ENCODE results near the gene TNPO1. TPM values are rescaled to one million over a fixed set of nuclear protein-coding genes. Genes with fewer than 3 reads are reported as not detected.
A peak's percentile ranks its signal among the peaks of the same experiment; 100 is the strongest.

Gene TNPO1
- total and polyA plus RNA-seq, 11 donors, result 6.4 to 92.2 (median 67.2) TPM

DNA sequence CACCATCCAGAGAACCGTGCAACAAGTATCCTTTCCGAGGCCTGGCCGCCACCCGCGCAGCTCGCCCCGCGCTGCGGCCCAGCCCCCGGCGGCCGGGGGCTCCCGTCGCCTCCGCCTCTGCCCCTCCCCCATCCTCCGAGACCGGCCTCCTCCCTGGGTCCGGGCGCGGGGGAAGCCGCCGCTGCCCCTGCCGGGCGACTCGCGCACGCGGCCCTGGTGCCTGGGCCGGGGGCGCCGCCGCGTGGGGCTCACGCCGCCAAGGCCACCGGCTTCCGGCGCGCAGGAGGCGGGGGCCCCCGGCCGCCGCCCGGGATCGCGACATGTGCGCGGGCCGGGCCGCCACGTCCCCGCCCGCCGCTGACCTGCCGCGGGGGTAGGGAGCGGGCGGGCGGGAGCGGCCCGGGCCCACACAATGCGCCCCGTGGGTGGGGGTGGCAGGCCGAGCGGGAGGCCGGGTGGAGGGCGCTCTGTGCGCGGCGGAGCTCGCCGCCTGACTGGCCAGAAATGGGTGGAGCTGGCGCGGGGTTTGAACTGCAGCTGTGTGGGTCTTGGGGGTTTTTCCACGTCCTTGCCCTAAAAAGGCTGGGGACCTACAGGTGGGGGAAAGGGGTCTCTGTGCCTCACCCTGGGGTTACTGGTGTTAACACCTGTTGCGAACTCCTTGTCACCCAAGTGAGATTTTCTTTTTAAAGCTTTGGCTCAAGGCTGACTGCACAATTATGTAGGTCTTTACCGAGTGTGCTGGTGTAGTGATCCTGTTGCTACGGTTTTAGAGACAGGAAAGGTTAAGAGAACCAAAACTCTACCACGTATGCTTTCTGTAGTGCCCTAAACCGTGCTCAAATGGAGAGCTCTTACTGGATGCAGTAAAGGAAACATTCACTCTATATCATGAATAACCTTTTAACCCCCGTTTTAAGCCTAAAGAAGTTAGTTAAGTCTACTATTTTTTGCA, 32.3 kb downstream of the TNPO1 start:
- intact Hi-C loops (cut with DNase I), result loop anchor here in 5 of 10 donors (1.0 to 10.0 kb wide), 4 partner anchors 32 to 236 kb away; partner anchors contain the start of gene TNPO1 (in 3 of the 5)
- no peak for TF ChIP-seq CTCF (IDR thresholded peaks at IDR 0.05)
- TF ChIP-seq POLR2A (IDR thresholded peaks at IDR 0.05), result no peak
- DNase-seq, result peak; percentile 62 to 82 (median 68)
- Histone ChIP-seq H3K4me1 (peaks cover 0 to 87% (median 46%) of the 10 kb centered on the region in 12 donors), H3K9me3 (no peaks in the 10 kb centered on the region), H3K27ac (peak overlapping the region; percentile 83 to 93 (median 92)), H3K4me3 (peak overlapping the region; percentile 66 to 91 (median 79)), H3K27me3 (no peaks in the 10 kb centered on the region), H3K36me3 (peaks cover 0 to 26% (median 12%) of the 10 kb centered on the region in 9 donors)
- 0 to 1% (median 1%) methylated on average over 21 to 81 of the region's 81 CpGs for WGBS, 4 donors
- ATAC-seq, result peak; percentile 44 to 79 (median 72)

- Histone ChIP-seq H3K9me3 (no peaks in the 10 kb centered on the region), H3K4me3 (peak overlapping the region; percentile 27 to 91 (median 78)), H3K27me3 (no peaks in the 10 kb centered on the region), H3K27ac (peak overlapping the region in 2 of 12 donors; percentile 54 to 93), H3K4me1 (peaks cover 0 to 88% (median 43%) of the 10 kb centered on the region in 12 donors), H3K36me3 (peaks cover 0 to 34% (median 19%) of the 10 kb centered on the region in 9 donors)
- TF ChIP-seq CTCF (IDR thresholded peaks at IDR 0.05) (no peak), POLR2A (IDR thresholded peaks at IDR 0.05) (no peak)
- WGBS, 4 donors, result 20 to 25% (median 21%) methylated on average over 4 of the region's 4 CpGs
- DNase-seq (no peak), ATAC-seq (no peak)
- intact Hi-C loops (cut with DNase I), result loop anchor here in 4 of 10 donors (2.0 to 10.0 kb wide), 3 partner anchors 33 to 237 kb away; partner anchors contain the start of gene TNPO1 (in 1 of the 4)
Observed at GRCh38 chr5:72849546-72849945, 33.1 kb downstream of the TNPO1 start.

GRCh38 chr5:72850113-72850512, 33.7 kb downstream of the TNPO1 start:
- intact Hi-C loops (cut with DNase I), result no loop called here
- WGBS, 4 donors, result 61 to 71% (median 66%) methylated on average over 2 of the region's 2 CpGs
- ATAC-seq, result no peak

More at GRCh38 chr5:72850113-72850512, 33.7 kb downstream of the TNPO1 start:
- Histone ChIP-seq H3K4me3 (peak overlapping the region in 9 of 12 donors; percentile 5 to 91 (median 79)), H3K4me1 (peaks cover 0 to 83% (median 43%) of the 10 kb centered on the region in 12 donors), H3K36me3 (peaks cover 0 to 38% (median 23%) of the 10 kb centered on the region in 9 donors), H3K27me3 (no peaks in the 10 kb centered on the region), H3K27ac (no peak overlapping the region), H3K9me3 (no peaks in the 10 kb centered on the region)
- TF ChIP-seq POLR2A (IDR thresholded peaks at IDR 0.05), result no peak
- no peak for TF ChIP-seq CTCF (IDR thresholded peaks at IDR 0.05)
- DNase-seq, result no peak
